GM10266 (cell line): ENCODE data around the gene NAALADL2.

Source experiments
- DNase-seq: peaks from one replicate; pipeline ENCODE4 v3.0.0; 2012; ENCODE audit errors: extremely low spot score
- TF ChIP-seq, protein P1 (sequence below): IDR thresholded peaks from 2 replicates; pipeline ENCODE4 v1.5.1; 2012; ENCODE audit warnings: mild to moderate bottlenecking, low read depth; ENCODE audit not compliant: control insufficient read depth, insufficient read depth; ENCODE audit errors: missing control alignments

NAALADL2 gene

DNA sequence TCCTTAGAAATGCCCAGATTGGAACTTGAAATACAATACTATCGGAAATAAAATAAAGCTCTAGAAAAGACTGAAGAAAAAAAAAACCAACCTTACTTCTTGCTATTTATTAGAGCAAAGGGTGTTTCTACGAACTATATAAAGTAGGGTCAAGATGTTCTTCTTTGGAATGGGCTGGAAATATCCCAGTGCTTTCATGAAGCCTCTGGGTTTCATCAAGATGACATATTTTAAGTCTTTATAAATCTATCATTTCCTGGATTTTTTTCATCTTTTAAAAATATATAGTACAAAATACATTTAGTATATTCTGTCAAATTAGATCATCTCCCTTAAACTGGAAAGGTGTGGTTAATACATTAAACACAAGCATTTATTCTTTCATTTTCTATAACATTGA lies 978.8 kb downstream of the NAALADL2 start:
- no peak for DNase-seq
- TF ChIP-seq, protein P1, sequence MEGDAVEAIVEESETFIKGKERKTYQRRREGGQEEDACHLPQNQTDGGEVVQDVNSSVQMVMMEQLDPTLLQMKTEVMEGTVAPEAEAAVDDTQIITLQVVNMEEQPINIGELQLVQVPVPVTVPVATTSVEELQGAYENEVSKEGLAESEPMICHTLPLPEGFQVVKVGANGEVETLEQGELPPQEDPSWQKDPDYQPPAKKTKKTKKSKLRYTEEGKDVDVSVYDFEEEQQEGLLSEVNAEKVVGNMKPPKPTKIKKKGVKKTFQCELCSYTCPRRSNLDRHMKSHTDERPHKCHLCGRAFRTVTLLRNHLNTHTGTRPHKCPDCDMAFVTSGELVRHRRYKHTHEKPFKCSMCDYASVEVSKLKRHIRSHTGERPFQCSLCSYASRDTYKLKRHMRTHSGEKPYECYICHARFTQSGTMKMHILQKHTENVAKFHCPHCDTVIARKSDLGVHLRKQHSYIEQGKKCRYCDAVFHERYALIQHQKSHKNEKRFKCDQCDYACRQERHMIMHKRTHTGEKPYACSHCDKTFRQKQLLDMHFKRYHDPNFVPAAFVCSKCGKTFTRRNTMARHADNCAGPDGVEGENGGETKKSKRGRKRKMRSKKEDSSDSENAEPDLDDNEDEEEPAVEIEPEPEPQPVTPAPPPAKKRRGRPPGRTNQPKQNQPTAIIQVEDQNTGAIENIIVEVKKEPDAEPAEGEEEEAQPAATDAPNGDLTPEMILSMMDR, result no peak

DNA sequence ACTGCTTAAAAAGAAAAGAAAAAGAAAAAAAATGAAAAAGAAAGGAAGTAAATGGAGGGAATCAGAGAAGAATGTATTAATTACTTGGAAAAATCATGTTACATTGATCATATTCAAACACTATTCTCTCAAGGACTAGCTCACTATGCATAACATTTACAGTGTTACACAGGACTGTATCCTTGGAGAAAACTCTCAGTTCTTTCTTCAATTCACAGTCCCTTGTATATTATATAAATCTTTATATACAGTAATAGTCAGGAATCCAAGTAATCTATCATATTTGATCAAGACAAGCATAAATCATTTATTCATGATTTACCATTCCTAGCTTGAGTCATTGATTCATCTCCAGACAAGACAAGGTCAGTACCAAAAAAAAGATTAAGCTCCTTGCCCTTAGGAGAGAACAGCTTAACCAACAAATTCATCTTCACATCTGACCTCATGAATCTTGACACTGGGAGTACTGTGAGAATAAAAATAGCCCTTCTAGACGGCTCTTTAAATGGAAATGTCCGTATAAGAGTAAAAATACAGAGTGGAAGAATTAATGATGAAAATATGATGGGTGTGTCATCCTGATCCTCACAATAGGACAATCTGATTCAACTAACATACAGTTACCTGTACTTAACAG lies 980.4 kb downstream of the NAALADL2 start:
- TF ChIP-seq, protein P1, result no peak
- no peak for DNase-seq

DNA sequence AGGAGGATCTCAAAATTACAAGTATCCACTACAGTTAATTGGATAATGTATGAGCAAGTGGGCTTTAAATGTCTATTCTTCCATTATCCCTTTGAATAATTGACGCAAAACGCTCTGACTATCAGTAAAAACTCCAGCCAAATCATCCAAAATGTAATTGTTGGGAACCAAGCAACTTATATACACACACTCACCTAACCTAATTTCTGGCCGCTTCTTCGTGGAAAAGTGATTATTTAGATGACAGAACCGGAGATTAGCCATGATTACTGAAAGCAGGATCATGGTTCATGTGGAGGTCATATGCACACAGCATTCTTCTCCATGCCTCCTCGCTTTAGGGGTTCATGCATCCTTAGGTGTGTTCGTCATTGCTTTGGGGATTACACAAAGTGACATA lies 992.4 kb downstream of the NAALADL2 start:
- TF ChIP-seq, protein P1, result no peak
- DNase-seq, result no peak

DNA sequence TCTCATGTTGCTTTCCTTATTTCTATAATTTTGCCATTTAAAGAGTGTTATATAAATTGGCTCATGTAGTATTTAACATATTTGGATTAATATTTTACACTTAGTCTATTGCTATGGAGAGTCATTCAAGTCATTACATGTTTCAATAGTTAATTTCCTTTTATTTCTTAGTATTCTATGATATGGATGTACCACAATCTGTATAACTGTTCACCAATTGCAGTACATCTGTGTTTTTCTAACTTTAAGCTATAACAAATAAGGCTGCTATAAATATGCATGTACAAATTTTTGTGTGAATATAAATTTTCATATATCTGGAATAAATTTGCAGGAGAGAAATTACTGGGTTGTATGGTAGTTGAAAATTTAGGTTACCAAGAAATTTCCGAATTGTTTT lies 993.4 kb downstream of the NAALADL2 start:
- no peak for DNase-seq
- TF ChIP-seq, protein P1, result no peak

DNA sequence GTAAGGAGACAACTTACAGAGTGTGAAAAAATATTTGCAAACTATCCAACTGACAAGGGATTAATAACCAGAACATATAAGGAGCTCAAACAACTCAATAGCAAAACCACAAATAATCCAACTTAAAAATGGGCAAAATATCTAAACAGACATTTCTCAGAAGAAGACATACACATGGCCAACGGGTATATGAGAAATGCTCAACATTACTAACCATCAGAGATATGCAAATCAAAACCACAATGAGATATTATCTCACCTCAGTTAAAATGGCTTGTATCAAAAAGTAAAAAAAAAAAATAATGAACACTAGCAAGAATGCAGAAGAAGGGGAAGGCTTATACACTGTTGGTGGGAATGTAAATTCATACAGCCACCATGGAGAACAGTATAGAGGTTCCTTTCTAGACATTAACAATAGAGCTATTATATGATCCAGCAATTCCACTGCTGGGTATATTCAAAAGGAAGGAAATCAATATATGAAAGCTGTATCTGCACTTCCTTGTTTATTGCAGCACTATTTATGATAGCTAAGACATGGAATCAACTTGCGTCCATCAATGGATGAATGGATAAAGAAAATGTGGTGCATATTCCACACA lies 998.6 kb downstream of the NAALADL2 start:
- no peak for DNase-seq
- TF ChIP-seq, protein P1, result no peak
